DMS79 treated with DMSO at 0.1 percent for 48 hours (cell line): Measurements from ENCODE around the gene GPRC5D.
A peak's percentile ranks its signal among the peaks of the same experiment; 100 is the strongest.

ENCODE experiments used
- DNase-seq: peaks from one replicate; lab custom pipeline; 2025; lab: John Stamatoyannopoulos, UW

GPRC5D gene

GRCh38 chr12:12979731-12980259 is 27.8 kb upstream of the GPRC5D start:
- no peak for DNase-seq

GRCh38 chr12:12979126-12979525 is 27.2 kb upstream of the GPRC5D start:
- DNase-seq, result no peak

- no peak for DNase-seq
Observed at GRCh38 chr12:12977231-12977630, 25.3 kb upstream of the GPRC5D start.

DNA sequence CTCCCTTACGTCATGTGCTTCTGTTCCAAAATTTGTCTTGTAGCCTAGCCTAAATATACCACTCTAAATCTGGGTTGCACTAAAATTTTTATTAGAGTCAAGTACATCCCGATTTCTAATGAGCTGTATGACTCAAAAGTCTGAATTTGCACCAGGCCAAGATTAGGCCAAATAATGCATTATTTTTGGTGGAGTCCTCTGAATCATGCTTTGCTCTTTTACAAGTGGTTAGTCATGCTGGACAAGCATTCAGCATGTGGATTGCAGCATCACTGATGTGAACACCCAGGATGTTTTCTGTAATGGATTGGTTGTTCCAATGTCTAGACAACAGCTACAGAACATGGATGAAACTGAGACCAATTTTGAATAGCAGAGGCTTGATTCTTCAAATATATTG is 24.4 kb upstream of the GPRC5D start:
- DNase-seq, result peak; percentile 81

DNA sequence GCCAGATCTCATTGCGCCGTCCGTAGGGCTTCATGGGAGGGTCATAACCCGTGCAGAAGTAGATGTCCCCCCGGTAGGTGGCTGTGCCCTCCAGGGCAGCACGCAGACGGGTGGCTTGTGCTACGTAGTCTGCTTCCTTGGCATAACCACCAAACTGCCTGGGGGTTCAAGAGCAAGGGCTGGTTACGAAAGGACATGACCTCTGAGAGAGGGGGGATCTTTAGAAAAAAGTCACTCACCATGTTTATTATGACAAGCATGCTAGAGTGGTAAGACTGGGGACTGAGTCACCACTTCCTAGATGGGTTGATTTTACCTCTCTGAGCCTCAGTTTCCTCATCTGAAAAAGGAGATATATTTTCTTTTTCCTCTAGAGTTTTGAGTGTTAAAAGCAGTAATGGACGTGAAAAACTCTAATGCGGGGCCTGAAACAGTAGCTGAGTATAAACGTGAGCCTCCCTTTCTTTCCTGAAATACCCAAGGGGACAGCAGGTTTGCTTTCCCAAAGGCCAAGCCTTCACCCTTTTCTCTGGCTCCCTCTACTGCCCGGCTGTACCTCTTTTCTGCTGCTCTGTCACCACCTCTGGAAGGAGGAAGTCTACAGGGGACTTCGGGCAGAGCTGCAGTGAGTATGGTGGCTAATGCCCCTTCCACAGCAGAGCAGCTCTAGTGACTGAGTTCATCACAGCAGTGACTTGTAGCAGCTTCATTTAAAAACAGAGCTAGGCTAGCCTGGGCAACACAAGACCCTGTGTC is 23.5 kb upstream of the GPRC5D start:
- peak; percentile 44 for DNase-seq

GRCh38 chr12:12974211-12974610 is 22.2 kb upstream of the GPRC5D start:
- no peak for DNase-seq

DNA sequence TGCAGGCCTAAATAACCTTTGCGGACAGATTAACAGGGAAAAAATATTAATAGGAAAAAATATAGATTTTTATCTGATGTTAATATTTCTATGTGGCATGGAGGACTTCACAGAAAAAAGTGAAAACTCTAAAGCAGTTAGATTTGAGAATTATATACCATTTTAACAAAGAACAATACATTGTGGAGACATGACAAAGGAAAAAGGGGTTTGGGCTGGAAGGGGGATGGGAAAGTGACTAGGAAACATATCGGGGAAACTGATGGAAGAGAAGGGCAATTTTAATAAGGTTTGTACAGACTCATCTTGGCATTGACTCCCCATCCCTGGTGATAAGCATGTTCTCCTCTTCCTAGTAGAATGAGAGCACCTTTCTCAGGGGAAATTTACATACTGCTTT is 21.0 kb upstream of the GPRC5D start:
- no peak for DNase-seq

DNA sequence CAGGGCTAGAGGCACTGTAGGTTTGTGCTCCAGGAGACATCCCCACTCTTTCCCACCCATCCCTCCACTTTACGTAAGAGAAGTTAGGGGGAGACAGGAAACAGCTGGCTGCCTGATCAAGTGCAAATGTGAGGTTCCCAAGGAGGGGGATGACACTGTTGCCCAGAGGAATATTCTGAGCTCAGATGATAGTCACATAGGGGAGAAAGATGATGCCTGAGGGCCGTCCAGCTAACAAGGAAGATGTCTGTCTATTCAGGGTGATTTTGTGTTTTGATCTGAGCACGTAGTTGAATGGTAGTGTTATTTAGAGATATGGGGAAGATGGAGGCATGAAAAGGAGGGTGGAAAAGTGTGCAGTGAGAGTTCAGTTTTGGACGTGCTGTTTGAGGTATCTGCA is 13.9 kb upstream of the GPRC5D start:
- no peak for DNase-seq

DNA sequence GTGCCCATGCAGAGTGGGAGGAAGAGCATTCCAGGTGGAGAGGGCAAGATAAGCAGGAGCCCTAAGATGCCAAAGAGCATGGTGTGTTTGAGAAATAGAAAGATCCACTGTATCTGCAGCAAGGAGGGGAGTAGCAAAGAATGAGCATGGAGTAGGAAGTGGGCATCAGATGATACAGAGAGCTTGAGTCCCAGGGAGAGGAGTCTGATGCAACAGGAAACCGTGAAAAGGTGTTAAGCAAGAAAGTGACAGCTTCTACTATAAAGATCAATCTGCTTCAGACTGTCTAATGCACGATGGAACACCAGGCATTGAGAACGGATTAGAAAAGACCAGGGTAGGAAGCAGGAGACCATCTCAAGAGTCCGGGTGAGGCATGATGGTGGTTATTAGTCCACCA is 12.3 kb upstream of the GPRC5D start:
- no peak for DNase-seq

- DNase-seq, result no peak
Observed at GRCh38 chr12:12960639-12961209, 8.8 kb upstream of the GPRC5D start.

DNA sequence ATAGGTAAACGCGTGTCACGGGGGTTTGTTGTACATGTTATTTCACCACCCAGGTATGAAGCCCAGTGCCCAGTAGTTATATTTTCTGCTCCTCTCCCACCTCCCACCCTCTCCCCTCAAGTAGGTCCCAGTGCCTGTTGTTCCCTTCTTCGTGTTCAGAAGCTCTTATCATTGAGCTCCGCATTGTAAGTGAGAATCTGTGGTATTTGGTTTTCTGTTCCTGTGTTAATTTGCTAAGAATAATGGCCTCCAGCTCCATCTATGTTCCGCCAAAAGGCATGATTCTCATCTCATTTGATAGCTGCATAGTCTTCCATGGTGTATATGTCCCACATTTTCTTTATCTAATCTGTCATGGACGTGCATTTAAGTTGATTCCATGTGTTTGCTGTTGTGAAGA is 6.9 kb upstream of the GPRC5D start:
- DNase-seq, result no peak

GRCh38 chr12:12954878-12955625 is 3.1 kb upstream of the GPRC5D start:
- DNase-seq, result no peak

DNA sequence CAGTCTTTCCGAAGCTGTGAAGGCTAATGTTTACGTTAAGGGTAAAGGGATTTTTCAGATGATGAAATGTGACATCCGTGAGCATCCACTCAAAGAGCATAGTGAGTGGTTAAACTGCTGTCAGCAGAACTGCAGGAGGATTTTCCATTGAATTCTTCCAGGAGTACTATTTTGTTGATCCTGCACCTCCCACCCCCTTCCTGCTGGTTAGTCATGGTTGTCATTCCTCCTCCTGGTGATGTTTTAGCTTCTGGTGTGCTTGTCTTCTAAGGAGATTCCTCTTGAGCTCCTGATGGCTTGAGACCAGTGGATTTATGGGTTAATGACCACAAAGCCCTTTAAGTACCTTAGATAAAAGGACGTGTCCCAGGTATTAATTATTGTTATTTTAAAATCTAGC is 2.4 kb upstream of the GPRC5D start:
- DNase-seq, result no peak

DNA sequence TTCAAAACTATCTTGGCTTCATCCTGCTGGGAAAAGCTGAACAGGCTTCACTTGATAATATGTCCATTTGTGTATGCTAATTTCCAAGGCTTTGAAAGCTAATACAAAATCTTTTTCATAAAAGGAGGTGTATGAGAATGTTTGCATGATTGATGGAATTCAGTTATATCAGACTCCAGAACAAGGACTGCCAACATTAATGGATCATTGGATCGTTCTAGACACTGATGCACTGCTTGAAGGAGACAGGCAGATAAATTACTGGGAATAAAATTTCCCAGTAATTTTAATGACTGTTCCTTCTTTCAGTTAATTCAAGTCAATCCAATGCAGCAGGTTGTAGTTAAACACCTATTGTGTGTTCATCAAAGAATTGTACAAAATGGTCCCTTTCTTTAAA is 466 bp downstream of the GPRC5D start:
- DNase-seq, result no peak

- DNase-seq, result no peak
Observed at GRCh38 chr12:12947902-12948301, 4.1 kb downstream of the GPRC5D start.

DNA sequence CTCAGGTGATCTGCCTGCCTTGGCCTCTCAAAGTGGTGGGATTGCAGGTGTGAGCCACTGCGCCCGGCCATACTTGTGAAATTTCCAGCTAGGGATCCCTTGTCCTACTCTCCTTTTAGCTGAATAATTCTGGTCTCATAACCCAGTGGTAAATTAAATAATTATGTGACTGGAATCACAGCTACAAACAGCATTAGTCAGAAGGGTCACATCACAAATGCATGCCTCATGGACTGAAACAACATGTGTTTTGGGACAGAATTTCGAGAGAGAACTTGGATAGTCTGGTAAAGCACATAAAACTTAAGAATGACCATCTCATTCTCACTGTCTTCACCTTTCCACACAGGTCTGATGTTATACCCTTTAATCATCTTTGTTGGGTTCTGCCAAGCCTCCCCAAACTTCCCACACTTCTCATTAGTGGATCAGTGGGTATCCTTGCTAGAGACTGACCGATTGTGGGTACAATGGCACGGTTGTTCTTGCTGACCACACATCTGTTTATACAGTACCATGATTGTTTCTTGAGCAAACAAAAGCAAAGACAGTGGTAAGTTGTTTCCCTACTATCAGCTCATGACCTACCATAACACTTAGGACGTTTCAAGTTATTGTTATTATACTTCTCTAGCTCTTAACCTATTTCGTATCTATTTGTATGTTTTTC is 5.1 kb downstream of the GPRC5D start:
- DNase-seq, result no peak

GRCh38 chr12:12945591-12945990 is 6.4 kb downstream of the GPRC5D start:
- DNase-seq, result no peak

GRCh38 chr12:12943586-12944260 is 8.2 kb downstream of the GPRC5D start:
- DNase-seq, result no peak

GRCh38 chr12:12941450-12942350 is 10.3 kb downstream of the GPRC5D start:
- DNase-seq, result no peak

DNA sequence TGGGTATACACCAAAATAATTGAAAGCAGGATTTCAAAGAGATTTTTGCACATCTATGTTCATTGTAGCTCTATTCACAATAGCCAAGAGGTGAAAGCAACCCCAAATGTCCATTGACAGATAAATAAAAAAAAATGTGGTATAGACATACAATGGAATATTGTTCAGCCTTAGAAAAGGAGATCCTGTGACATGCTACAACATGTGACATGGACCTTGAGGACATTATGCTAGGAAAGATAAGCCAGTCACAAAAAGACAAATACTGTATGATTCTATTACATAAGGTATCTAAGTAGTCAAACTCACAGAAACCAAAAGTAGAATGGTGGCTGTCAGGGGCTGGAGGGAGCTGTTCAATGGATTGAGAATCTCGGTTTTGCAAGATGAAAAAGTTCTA is 12.1 kb downstream of the GPRC5D start:
- DNase-seq, result no peak

DNA sequence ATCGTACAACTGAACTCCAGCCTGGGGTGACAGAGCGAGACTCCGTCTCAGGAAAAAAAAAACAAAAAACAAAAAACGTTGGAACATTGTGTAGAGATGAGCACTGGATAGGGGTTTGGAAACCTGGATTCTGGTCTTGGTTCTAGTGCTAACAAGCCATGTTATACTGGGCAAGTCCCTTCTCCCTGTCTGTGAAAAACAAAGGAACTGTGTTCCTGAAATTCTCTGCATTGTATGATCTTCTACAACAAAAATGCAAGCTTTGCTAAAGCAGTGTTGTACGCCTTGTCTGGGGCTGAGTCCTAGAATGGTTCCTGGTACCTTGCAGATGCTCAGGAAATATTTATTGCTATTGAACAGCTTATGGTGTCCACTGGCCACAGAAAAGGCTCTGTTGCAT is 13.4 kb downstream of the GPRC5D start:
- no peak for DNase-seq
